Lower leg skin (tissue), 4 donors: ENCODE results near the gene NOM1. TPM values are rescaled to one million over a fixed set of nuclear protein-coding genes. Genes with fewer than 3 reads are reported as not detected.
A peak's percentile ranks its signal among the peaks of the same experiment; 100 is the strongest.

ENCODE experiments used
- DNase-seq, 2 donors: peaks; one replicate each; pipeline ENCODE4 v3.0.0-alpha.2; 2019; ENCODE audit warnings: low spot score in 2 of 2
- H3K4me3 ChIP-seq: fragments of 200-600 bp; sonication (generic); 2 replicates; pipeline ENCODE4 v1.5.1; 2017; ENCODE audit warnings: mild to moderate bottlenecking, low read depth; ENCODE audit not compliant: poor library complexity, severe bottlenecking
- CTCF ChIP-seq, 3 donors: fragments of 450-650 bp; IDR thresholded peaks; one replicate each; pipeline ENCODE4 v1.5.1; 2016; ENCODE audit warnings: antibody characterized with exemption in 3 of 3, mild to moderate bottlenecking in 3 of 3, moderate library complexity in 2 of 3
- POLR2A ChIP-seq, 2 donors: fragments of 450-650 bp; IDR thresholded peaks; one replicate each; pipeline ENCODE4 v1.6.1; 2016 to 2017; ENCODE audit warnings: antibody characterized with exemption in 2 of 2, mild to moderate bottlenecking in 1 of 2, moderate library complexity in 1 of 2
- WGBS, 2 donors: methylation state at CpG; one replicate each; pipeline ENCODE4 v1.1.5; 2018; 5-methylcytosine and 5-hydroxymethylcytosine counted together
- intact Hi-C: fragments of 100-400 bp; cut with DNase I; formaldehyde crosslinking; loops from one replicate; pipeline ENCODE4 v1.15.0; 2023; ENCODE audit warnings: low total_unique reads
- total RNA-seq, 4 donors: library from RNA; depleted of rRNA; stranded (reverse); fragments of >200 nt; gene quantifications; one replicate each; pipeline ENCODE4 v1.1.0, GENCODE V29; 2016

Gene NOM1
- total RNA-seq, 4 donors from 2014 or later: 9.0 to 26.4 (median 17.4) TPM

- H3K4me3 ChIP-seq: no peak overlapping the region
- no peak for DNase-seq
- intact Hi-C loops: no loop called here
- TF ChIP-seq POLR2A (IDR thresholded peaks at IDR 0.05): no peak
- no peak for TF ChIP-seq CTCF (IDR thresholded peaks at IDR 0.05)
Observed at GRCh38 chr7:157013101-157013500, 63.6 kb downstream of the NOM1 start.

GRCh38 chr7:157013602-157014549, 64.4 kb downstream of the NOM1 start:
- DNase-seq: peak in 1 of 2 donors; percentile 53
- TF ChIP-seq POLR2A (IDR thresholded peaks at IDR 0.05) (no peak), CTCF (IDR thresholded peaks at IDR 0.05) (no peak)
- no peak overlapping the region for H3K4me3 ChIP-seq
- 30 to 49% methylated on average over 12 of the region's 13 CpGs for WGBS, 2 donors
- intact Hi-C loops: no loop called here

- no peak for TF ChIP-seq POLR2A (IDR thresholded peaks at IDR 0.05)
- no peak for TF ChIP-seq CTCF (IDR thresholded peaks at IDR 0.05)
- 41 to 50% methylated on average over 9 to 12 of the region's 12 CpGs for WGBS, 2 donors
- no peak overlapping the region for H3K4me3 ChIP-seq
- intact Hi-C loops: no loop called here
- DNase-seq: no peak
Observed at GRCh38 chr7:157014635-157015555, 65.4 kb downstream of the NOM1 start.

- no peak for DNase-seq
- intact Hi-C loops: no loop called here
- H3K4me3 ChIP-seq: no peak overlapping the region
- TF ChIP-seq CTCF (IDR thresholded peaks at IDR 0.05) (no peak), POLR2A (IDR thresholded peaks at IDR 0.05) (no peak)
- 8 to 15% methylated on average over 11 of the region's 11 CpGs for WGBS, 2 donors
Observed at GRCh38 chr7:157016024-157016351, 66.5 kb downstream of the NOM1 start.

- peak in 1 of 2 donors; percentile 66 for DNase-seq
- H3K4me3 ChIP-seq: no peak overlapping the region
- no peak for TF ChIP-seq CTCF (IDR thresholded peaks at IDR 0.05)
- TF ChIP-seq POLR2A (IDR thresholded peaks at IDR 0.05): no peak
- 7 to 8% methylated on average over 15 of the region's 16 CpGs for WGBS, 2 donors
- intact Hi-C loops: no loop called here
Observed at GRCh38 chr7:157016352-157017041, 67.0 kb downstream of the NOM1 start.
